Body of pancreas (tissue), 4 donors: ENCODE data around the gene PTPRT.

Source experiments
- CTCF ChIP-seq, 7 experiments: fragments of 450-650 bp in 4 of 7; fragments of 200-600 bp in 3 of 7; sonication (generic) in 3 of 7; IDR thresholded peaks; one replicate each; pipeline ENCODE4 v1.5.1; 2016 to 2019; ENCODE audit warnings: antibody characterized with exemption in 7 of 7
- POLR2A ChIP-seq, 3 donors: fragments of 450-650 bp; IDR thresholded peaks; one replicate each; pipeline ENCODE4 v1.6.1; 2016; ENCODE audit warnings: antibody characterized with exemption in 3 of 3, mild to moderate bottlenecking in 2 of 3

DNA sequence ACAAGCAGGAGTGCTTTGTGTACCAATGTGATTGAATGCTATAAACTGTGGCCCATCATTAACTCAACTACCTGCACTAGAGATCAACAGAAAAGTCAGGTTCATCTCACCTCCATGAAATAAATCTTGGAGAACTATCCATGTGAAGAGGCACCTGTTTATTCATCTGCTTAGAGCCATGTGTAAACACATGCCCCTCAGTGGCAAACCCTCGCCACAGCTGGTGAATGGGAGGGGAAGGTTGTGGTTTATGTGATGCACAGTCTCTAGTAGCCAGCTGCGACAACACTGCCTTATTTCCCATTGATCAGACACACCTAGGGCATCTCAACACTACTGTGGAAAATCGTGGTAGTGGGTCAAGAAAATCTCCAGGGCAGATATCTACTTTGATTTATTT, 640.2 kb downstream of the PTPRT start:
- TF ChIP-seq CTCF (IDR thresholded peaks at IDR 0.05) (no peak), POLR2A (IDR thresholded peaks at IDR 0.05) (no peak)
